ENCODE measurements around the gene EMX1.

Gene EMX1

GRCh38 chr2:72956050-72956395 lies 38.7 kb downstream of the EMX1 start:
- Histone ChIP-seq H3K4me3 (ENCODE audit: insufficient read length, low read depth) (no peak overlapping the region), H3K36me3 (ENCODE audit: insufficient read depth, insufficient read length, low read length) (peaks cover 34% of the 10 kb centered on the region), H3K4me1 (ENCODE audit: insufficient read depth, insufficient read length) (peaks cover 9% of the 10 kb centered on the region), H3K27me3 (ENCODE audit: insufficient read depth, insufficient read length) (no peaks in the 10 kb centered on the region), H3K9ac (ENCODE audit: insufficient read length, low read depth) (no peak overlapping the region), H3K9me3 (ENCODE audit: insufficient read depth, low read length) (no peaks in the 10 kb centered on the region)
- no peak for DNase-seq (ENCODE audit: low read depth, low spot score)
- TF ChIP-seq ZNF274 (IDR thresholded peaks at IDR 0.05; ENCODE audit: low read depth, low read length) (no peak), SUZ12 (IDR thresholded peaks at IDR 0.05; ENCODE audit: extremely low read depth, insufficient read depth, insufficient read length) (no peak), YY1 (IDR thresholded peaks at IDR 0.05; ENCODE audit: insufficient read depth, insufficient read length) (no peak)

DNA sequence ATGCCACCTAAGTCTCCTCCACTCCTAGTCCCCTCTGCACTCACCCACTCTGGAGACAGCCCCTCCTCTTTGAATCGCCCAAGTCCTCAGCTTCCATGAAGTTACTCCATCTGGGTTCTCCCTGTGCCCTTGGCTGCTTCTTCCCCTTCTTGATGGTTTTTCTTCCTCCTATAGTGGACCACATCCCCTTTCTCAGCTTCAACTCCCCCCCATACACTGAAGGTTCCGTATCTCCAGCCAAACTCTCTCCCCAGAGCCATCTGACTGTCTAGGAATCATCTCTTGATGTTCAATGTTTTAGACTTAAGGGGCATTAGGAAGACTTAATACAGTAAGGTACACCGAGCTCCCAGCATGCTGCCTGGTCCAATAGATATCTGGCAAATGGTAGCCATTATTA lies 39.6 kb downstream of the EMX1 start:
- H3K9me3 ChIP-seq (ENCODE audit: insufficient read depth, low read length) = no peaks in the 10 kb centered on the region
- H3K27me3 ChIP-seq (ENCODE audit: insufficient read depth, insufficient read length) = no peaks in the 10 kb centered on the region
- DNase-seq (ENCODE audit: low read depth, low spot score) = no peak
- no peak overlapping the region for H3K9ac ChIP-seq (ENCODE audit: insufficient read length, low read depth)
- H3K4me3 ChIP-seq (ENCODE audit: insufficient read length, low read depth) = no peak overlapping the region
- peaks cover 42% of the 10 kb centered on the region for H3K36me3 ChIP-seq (ENCODE audit: insufficient read depth, insufficient read length, low read length)
- no peak for TF ChIP-seq SUZ12 (IDR thresholded peaks at IDR 0.05; ENCODE audit: extremely low read depth, insufficient read depth, insufficient read length)
- TF ChIP-seq YY1 (IDR thresholded peaks at IDR 0.05; ENCODE audit: insufficient read depth, insufficient read length) = no peak
- no peak for TF ChIP-seq ZNF274 (IDR thresholded peaks at IDR 0.05; ENCODE audit: low read depth, low read length)
- H3K4me1 ChIP-seq (ENCODE audit: insufficient read depth, insufficient read length) = peaks cover 6% of the 10 kb centered on the region

- H3K27me3 ChIP-seq (ENCODE audit: insufficient read depth, insufficient read length) = no peaks in the 10 kb centered on the region
- H3K4me3 ChIP-seq (ENCODE audit: insufficient read length, low read depth) = no peak overlapping the region
- H3K36me3 ChIP-seq (ENCODE audit: insufficient read depth, insufficient read length, low read length) = peaks cover 42% of the 10 kb centered on the region
- H3K9me3 ChIP-seq (ENCODE audit: insufficient read depth, low read length) = no peaks in the 10 kb centered on the region
- DNase-seq (ENCODE audit: low read depth, low spot score) = no peak
- no peak overlapping the region for H3K9ac ChIP-seq (ENCODE audit: insufficient read length, low read depth)
- peaks cover 13% of the 10 kb centered on the region for H3K4me1 ChIP-seq (ENCODE audit: insufficient read depth, insufficient read length)
- TF ChIP-seq ZNF274 (IDR thresholded peaks at IDR 0.05; ENCODE audit: low read depth, low read length) (no peak), SUZ12 (IDR thresholded peaks at IDR 0.05; ENCODE audit: extremely low read depth, insufficient read depth, insufficient read length) (no peak), YY1 (IDR thresholded peaks at IDR 0.05; ENCODE audit: insufficient read depth, insufficient read length) (no peak)
Measured at GRCh38 chr2:72958542-72959385, 41.4 kb downstream of the EMX1 start.

GRCh38 chr2:72959554-72959953 lies 42.2 kb downstream of the EMX1 start:
- Histone ChIP-seq H3K36me3 (ENCODE audit: insufficient read depth, insufficient read length, low read length) (peaks cover 39% of the 10 kb centered on the region), H3K9me3 (ENCODE audit: insufficient read depth, low read length) (no peaks in the 10 kb centered on the region), H3K27me3 (ENCODE audit: insufficient read depth, insufficient read length) (peaks cover 3% of the 10 kb centered on the region), H3K9ac (ENCODE audit: insufficient read length, low read depth) (no peak overlapping the region), H3K4me3 (ENCODE audit: insufficient read length, low read depth) (no peak overlapping the region), H3K4me1 (ENCODE audit: insufficient read depth, insufficient read length) (peaks cover 18% of the 10 kb centered on the region)
- TF ChIP-seq YY1 (IDR thresholded peaks at IDR 0.05; ENCODE audit: insufficient read depth, insufficient read length) (no peak), ZNF274 (IDR thresholded peaks at IDR 0.05; ENCODE audit: low read depth, low read length) (no peak), SUZ12 (IDR thresholded peaks at IDR 0.05; ENCODE audit: extremely low read depth, insufficient read depth, insufficient read length) (no peak)
- DNase-seq (ENCODE audit: low read depth, low spot score) = no peak

DNA sequence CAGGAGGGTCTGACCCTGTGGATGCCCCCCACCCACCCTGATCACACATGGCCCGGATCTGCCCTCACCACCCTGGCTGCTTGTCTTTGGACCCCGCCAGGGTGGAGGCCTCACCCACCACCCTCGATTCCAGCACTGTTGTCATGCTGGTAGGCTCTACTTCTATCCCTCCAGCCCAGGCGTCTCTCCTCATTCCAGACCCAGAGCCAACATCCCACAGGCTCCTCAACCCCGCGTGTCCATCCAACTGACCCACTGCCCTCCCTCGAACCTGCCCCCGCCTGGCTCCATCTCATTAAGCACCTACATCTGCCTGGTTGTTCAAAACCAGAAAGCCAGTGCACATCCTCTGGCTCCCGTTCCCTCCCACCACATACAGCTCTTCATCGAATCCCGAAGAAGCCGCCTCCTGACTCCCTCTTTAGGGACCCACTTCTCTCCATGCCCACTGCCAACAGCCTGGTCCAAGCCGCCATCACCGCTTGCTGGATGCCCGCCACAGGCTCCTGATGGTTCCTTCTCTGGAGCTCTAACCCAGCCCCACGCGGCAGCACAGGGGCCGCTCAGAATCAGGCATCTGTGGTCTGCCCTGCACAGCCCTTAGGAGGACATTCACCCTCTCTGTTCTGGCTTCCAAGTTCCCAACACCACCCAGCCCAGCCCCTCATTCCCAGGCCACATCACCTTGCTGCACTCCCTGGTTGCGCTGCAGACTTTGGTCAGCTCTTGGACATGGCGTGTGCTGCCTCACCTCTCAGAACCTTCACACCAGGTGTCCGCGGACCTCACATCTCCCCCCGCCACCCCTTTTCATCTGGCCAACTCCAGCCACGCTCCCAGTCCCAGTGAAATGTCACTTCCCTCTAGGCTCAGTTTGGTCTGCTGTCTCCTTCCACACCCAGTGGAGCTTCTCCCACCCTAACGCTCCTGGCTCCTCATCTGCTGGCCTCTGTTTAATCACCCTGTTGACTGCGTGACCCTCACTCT lies 43.0 kb downstream of the EMX1 start:
- TF ChIP-seq SUZ12 (IDR thresholded peaks at IDR 0.05; ENCODE audit: extremely low read depth, insufficient read depth, insufficient read length) (no peak), ZNF274 (IDR thresholded peaks at IDR 0.05; ENCODE audit: low read depth, low read length) (no peak), YY1 (IDR thresholded peaks at IDR 0.05; ENCODE audit: insufficient read depth, insufficient read length) (no peak)
- H3K27me3 ChIP-seq (ENCODE audit: insufficient read depth, insufficient read length) = peaks cover 3% of the 10 kb centered on the region
- H3K9ac ChIP-seq (ENCODE audit: insufficient read length, low read depth) = no peak overlapping the region
- peaks cover 18% of the 10 kb centered on the region for H3K4me1 ChIP-seq (ENCODE audit: insufficient read depth, insufficient read length)
- DNase-seq (ENCODE audit: low read depth, low spot score) = no peak
- H3K36me3 ChIP-seq (ENCODE audit: insufficient read depth, insufficient read length, low read length) = peaks cover 39% of the 10 kb centered on the region
- no peaks in the 10 kb centered on the region for H3K9me3 ChIP-seq (ENCODE audit: insufficient read depth, low read length)
- H3K4me3 ChIP-seq (ENCODE audit: insufficient read length, low read depth) = no peak overlapping the region

DNA sequence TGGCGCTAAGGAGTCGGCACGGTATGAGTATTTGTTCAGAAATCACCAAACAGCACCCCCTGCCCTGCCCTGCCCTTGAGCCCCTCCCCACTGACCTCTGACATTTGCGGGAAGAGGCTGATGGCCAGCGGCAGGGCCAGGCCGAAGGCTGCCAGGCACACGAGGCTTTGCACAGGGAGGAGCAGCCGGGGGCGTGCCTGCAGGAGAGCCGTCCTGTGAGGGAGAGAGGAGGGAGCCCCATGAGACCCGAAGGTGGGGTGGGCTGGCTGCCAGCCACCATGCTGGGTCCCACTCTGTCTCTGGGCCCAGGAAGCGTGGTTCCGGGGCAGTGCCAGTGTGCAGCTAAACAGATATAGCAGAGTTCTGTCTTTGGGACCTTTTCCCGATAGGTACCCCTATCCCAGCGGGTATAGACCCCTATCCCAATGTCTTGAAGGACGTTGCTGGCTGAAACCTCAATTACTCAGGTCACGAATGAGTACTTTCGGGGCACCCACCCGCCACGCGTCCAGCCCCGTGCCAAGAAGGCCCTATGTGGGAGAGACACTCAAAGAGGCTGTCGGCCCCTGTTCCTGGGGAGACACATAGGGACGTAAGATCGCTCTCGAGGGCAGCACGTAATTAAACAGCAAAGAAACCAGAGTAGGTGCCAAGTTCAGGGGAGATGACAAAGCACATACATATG lies 43.9 kb downstream of the EMX1 start:
- Histone ChIP-seq H3K9ac (ENCODE audit: insufficient read length, low read depth) (no peak overlapping the region), H3K36me3 (ENCODE audit: insufficient read depth, insufficient read length, low read length) (peaks cover 43% of the 10 kb centered on the region), H3K27me3 (ENCODE audit: insufficient read depth, insufficient read length) (peaks cover 3% of the 10 kb centered on the region), H3K4me3 (ENCODE audit: insufficient read length, low read depth) (no peak overlapping the region), H3K4me1 (ENCODE audit: insufficient read depth, insufficient read length) (peaks cover 15% of the 10 kb centered on the region), H3K9me3 (ENCODE audit: insufficient read depth, low read length) (no peaks in the 10 kb centered on the region)
- no peak for TF ChIP-seq ZNF274 (IDR thresholded peaks at IDR 0.05; ENCODE audit: low read depth, low read length)
- no peak for TF ChIP-seq SUZ12 (IDR thresholded peaks at IDR 0.05; ENCODE audit: extremely low read depth, insufficient read depth, insufficient read length)
- TF ChIP-seq YY1 (IDR thresholded peaks at IDR 0.05; ENCODE audit: insufficient read depth, insufficient read length) = no peak
- DNase-seq (ENCODE audit: low read depth, low spot score) = no peak

Data from NT2/D1 (cell line).